ENCODE measurements around the gene RRP1B.

Gene RRP1B

GRCh38 chr21:43645136-43645891 is 14.0 kb upstream of the RRP1B start:
- no peak for TF ChIP-seq POLR2AphosphoS5 (IDR thresholded peaks at IDR 0.05; ENCODE audit: low read depth)
- TF ChIP-seq SPI1 (IDR thresholded peaks at IDR 0.05; ENCODE audit: borderline replicate concordance, low read depth), result peak; percentile 80
- peak; percentile 7 for TF ChIP-seq CTCF (IDR thresholded peaks at IDR 0.05; ENCODE audit: insufficient read depth, low read length)
- Histone ChIP-seq H3K4me3 (replicated peaks; ENCODE audit: insufficient read depth, low read length) (no peak overlapping the region), H3K27me3 (ENCODE audit: insufficient read depth, poor library complexity, severe bottlenecking) (no peaks in the 10 kb centered on the region), H3K27ac (replicated peaks) (no peak overlapping the region)
- peak; percentile 38 to 85 for DNase-seq (ENCODE audit: low read depth in 1 of 2, low spot score in 1 of 2)

- Histone ChIP-seq H3K27ac (replicated peaks) (no peak overlapping the region), H3K27me3 (ENCODE audit: insufficient read depth, poor library complexity, severe bottlenecking) (no peaks in the 10 kb centered on the region), H3K4me3 (replicated peaks; ENCODE audit: insufficient read depth, low read length) (no peak overlapping the region)
- TF ChIP-seq CTCF (IDR thresholded peaks at IDR 0.05; ENCODE audit: insufficient read depth, low read length) (no peak), POLR2AphosphoS5 (IDR thresholded peaks at IDR 0.05; ENCODE audit: low read depth) (no peak), GABPA (IDR thresholded peaks at IDR 0.05; ENCODE audit: low read depth) (no peak), SPI1 (IDR thresholded peaks at IDR 0.05; ENCODE audit: borderline replicate concordance, low read depth) (no peak)
- TF ChIP-seq, protein P1, sequence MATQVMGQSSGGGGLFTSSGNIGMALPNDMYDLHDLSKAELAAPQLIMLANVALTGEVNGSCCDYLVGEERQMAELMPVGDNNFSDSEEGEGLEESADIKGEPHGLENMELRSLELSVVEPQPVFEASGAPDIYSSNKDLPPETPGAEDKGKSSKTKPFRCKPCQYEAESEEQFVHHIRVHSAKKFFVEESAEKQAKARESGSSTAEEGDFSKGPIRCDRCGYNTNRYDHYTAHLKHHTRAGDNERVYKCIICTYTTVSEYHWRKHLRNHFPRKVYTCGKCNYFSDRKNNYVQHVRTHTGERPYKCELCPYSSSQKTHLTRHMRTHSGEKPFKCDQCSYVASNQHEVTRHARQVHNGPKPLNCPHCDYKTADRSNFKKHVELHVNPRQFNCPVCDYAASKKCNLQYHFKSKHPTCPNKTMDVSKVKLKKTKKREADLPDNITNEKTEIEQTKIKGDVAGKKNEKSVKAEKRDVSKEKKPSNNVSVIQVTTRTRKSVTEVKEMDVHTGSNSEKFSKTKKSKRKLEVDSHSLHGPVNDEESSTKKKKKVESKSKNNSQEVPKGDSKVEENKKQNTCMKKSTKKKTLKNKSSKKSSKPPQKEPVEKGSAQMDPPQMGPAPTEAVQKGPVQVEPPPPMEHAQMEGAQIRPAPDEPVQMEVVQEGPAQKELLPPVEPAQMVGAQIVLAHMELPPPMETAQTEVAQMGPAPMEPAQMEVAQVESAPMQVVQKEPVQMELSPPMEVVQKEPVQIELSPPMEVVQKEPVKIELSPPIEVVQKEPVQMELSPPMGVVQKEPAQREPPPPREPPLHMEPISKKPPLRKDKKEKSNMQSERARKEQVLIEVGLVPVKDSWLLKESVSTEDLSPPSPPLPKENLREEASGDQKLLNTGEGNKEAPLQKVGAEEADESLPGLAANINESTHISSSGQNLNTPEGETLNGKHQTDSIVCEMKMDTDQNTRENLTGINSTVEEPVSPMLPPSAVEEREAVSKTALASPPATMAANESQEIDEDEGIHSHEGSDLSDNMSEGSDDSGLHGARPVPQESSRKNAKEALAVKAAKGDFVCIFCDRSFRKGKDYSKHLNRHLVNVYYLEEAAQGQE (IDR thresholded peaks at IDR 0.05; ENCODE audit: insufficient replicate concordance, low read depth), result no peak
- no peak for DNase-seq (ENCODE audit: low read depth in 1 of 2, low spot score in 1 of 2)
Measured at GRCh38 chr21:43645976-43646375, 13.4 kb upstream of the RRP1B start.

- H3K27me3 ChIP-seq (ENCODE audit: insufficient read depth, poor library complexity, severe bottlenecking), result no peaks in the 10 kb centered on the region
- TF ChIP-seq, protein P1 (IDR thresholded peaks at IDR 0.05; ENCODE audit: insufficient replicate concordance, low read depth), result no peak
- TF ChIP-seq GABPA (IDR thresholded peaks at IDR 0.05; ENCODE audit: low read depth) (no peak), SPI1 (IDR thresholded peaks at IDR 0.05; ENCODE audit: borderline replicate concordance, low read depth) (no peak), CTCF (IDR thresholded peaks at IDR 0.05; ENCODE audit: insufficient read depth, low read length) (peak; percentile 100)
- DNase-seq (ENCODE audit: low read depth in 1 of 2, low spot score in 1 of 2), result peak; percentile 76 to 87
- no peak overlapping the region for H3K4me3 ChIP-seq (replicated peaks; ENCODE audit: insufficient read depth, low read length)
- H3K27ac ChIP-seq (replicated peaks), result no peak overlapping the region
Measured at GRCh38 chr21:43646550-43647260, 12.7 kb upstream of the RRP1B start.
